A549 (cell line): ENCODE results near the gene PKD2. TPM values are rescaled to one million over a fixed set of nuclear protein-coding genes. Genes with fewer than 3 reads are reported as not detected.

Experiments
- ATAC-seq, 2 experiments: fragments of 200-7000 bp in 1 of 2; fragments of >200 bp in 1 of 2; cut with Nextera tagmentation in 1 of 2; cut with Tn5 transposase in 1 of 2; 3 replicates each; pipeline versions ENCODE4 v1.8.0 to v1.9.1; 2018 to 2020; ENCODE audit warnings: mild to moderate bottlenecking in 1 of 2, moderate library complexity in 1 of 2
- CTCF ChIA-PET: fragments of 300-600 bp; sonication (Branson Sonifier 250); formaldehyde crosslinking; extraction: SDS; loops from one replicate; lab custom pipeline; 2021; ENCODE audit warnings: antibody characterized with exemption, inconsistent platforms; lab: Yijun Ruan, JAX
- POLR2A ChIA-PET: fragments of 350-600 bp; formaldehyde crosslinking; extraction: SDS; loops from one replicate; lab custom pipeline; 2021; ENCODE audit warnings: antibody characterized with exemption, inconsistent platforms; lab: Yijun Ruan, JAX
- DNase-seq, 2 experiments: peaks; one replicate each; pipeline versions ENCODE4 v3.0.0 to v3.0.0-alpha.2; 2011 to 2016; ENCODE audit warnings: low read depth in 1 of 2, low spot score in 1 of 2
- FAIRE-seq: peaks from 2 replicates; lab custom pipeline; 2011; peaks lifted over from hg19 to GRCh38; lab: Jason Lieb, UNC
- H3K27ac ChIP-seq, 2 experiments: fragments of >200 bp; sonication (Bioruptor Twin); formaldehyde crosslinking; 3 replicates each; pipeline ENCODE4 v1.5.1; 2016 to 2017
- H3K4me1 ChIP-seq: fragments of >200 bp; sonication (Bioruptor Twin); formaldehyde crosslinking; 3 replicates; pipeline ENCODE4 v1.6.1; 2016
- H3K4me2 ChIP-seq: fragments of >200 bp; sonication (Bioruptor Twin); formaldehyde crosslinking; 3 replicates; pipeline ENCODE4 v1.6.1; 2016
- H3K4me3 ChIP-seq: fragments of >200 bp; sonication (Bioruptor Twin); formaldehyde crosslinking; 3 replicates; pipeline ENCODE4 v1.5.1; 2016
- H3K9me3 ChIP-seq: fragments of >200 bp; sonication (Bioruptor Twin); formaldehyde crosslinking; 3 replicates; pipeline ENCODE4 v1.6.1; 2016
- BHLHE40 ChIP-seq: IDR thresholded peaks from 2 replicates; pipeline ENCODE4 v1.6.1; 2012; ENCODE audit warnings: low read depth, low read length, inconsistent platforms
- CBX8 ChIP-seq: fragments of 200-600 bp; sonication (generic); IDR thresholded peaks from 2 replicates; pipeline ENCODE4 v1.6.1; 2016
- CHD4 ChIP-seq: fragments of 200-600 bp; sonication (generic); IDR thresholded peaks from 2 replicates; pipeline ENCODE4 v1.6.1; 2016; ENCODE audit warnings: antibody characterized with exemption, mild to moderate bottlenecking, borderline replicate concordance
- EHF ChIP-seq: fragments of 250-450 bp; sonication (Bioruptor Pico); IDR thresholded peaks from 2 replicates; pipeline ENCODE4 v1.5.0; 2020; ENCODE audit warnings: mild to moderate bottlenecking
- FOXS1 ChIP-seq: fragments of 250-450 bp; sonication (Bioruptor Pico); IDR thresholded peaks from 2 replicates; pipeline ENCODE4 v1.5.0; 2020; ENCODE audit warnings: mild to moderate bottlenecking, moderate library complexity
- GATA3 ChIP-seq: IDR thresholded peaks from 2 replicates; pipeline ENCODE4 v1.6.1; 2012; ENCODE audit warnings: borderline replicate concordance
- HDAC2 ChIP-seq: fragments of 200-600 bp; sonication (generic); IDR thresholded peaks from 2 replicates; pipeline ENCODE4 v1.6.1; 2016
- MAFK ChIP-seq: fragments of 450-650 bp; IDR thresholded peaks from 2 replicates; pipeline ENCODE4 v1.6.1; 2014; ENCODE audit not compliant: partially characterized antibody
- NFE2L2 ChIP-seq: fragments of 150-350 bp; conservative IDR thresholded peaks from 2 replicates; pipeline ENCODE4 v1.6.1; 2014; ENCODE audit warnings: low read length
- NR3C1 ChIP-seq: fragments of >200 bp; sonication (Bioruptor Twin); formaldehyde crosslinking; IDR thresholded peaks from 3 replicates; pipeline ENCODE4 v1.6.1; 2017
- PHF8 ChIP-seq: fragments of 200-600 bp; sonication (generic); IDR thresholded peaks from 2 replicates; pipeline ENCODE4 v1.6.1; 2016; ENCODE audit warnings: low read depth, mild to moderate bottlenecking, antibody characterized with exemption, moderate library complexity, borderline replicate concordance
- REST ChIP-seq: fragments of 200-600 bp; sonication (generic); IDR thresholded peaks from 2 replicates; pipeline ENCODE4 v1.6.1; 2016; ENCODE audit warnings: antibody characterized with exemption, mild to moderate bottlenecking, moderate library complexity
- RFX5 ChIP-seq: fragments of 450-650 bp; IDR thresholded peaks from 2 replicates; pipeline ENCODE4 v1.7.1; 2014; ENCODE audit warnings: antibody characterized with exemption, mild to moderate bottlenecking, moderate library complexity
- RNF2 ChIP-seq: fragments of 200-600 bp; sonication (generic); IDR thresholded peaks from 2 replicates; pipeline ENCODE4 v1.6.1; 2016; ENCODE audit warnings: low read depth, mild to moderate bottlenecking, antibody characterized with exemption, moderate library complexity, borderline replicate concordance
- SMC3 ChIP-seq: fragments of >200 bp; sonication (Bioruptor Twin); formaldehyde crosslinking; IDR thresholded peaks from 3 replicates; pipeline ENCODE4 v1.6.1; 2018; ENCODE audit warnings: inconsistent platforms
- SREBF2 ChIP-seq: fragments of 450-650 bp; IDR thresholded peaks from 2 replicates; pipeline ENCODE4 v1.6.1; 2014; ENCODE audit warnings: mild to moderate bottlenecking, moderate library complexity
- TFCP2L1 ChIP-seq: fragments of 250-450 bp; sonication (Bioruptor Pico); IDR thresholded peaks from 2 replicates; pipeline ENCODE4 v1.5.0; 2021; ENCODE audit warnings: mild to moderate bottlenecking
- ZC3H11A ChIP-seq: fragments of 450-650 bp; IDR thresholded peaks from 2 replicates; pipeline ENCODE4 v1.6.1; 2014; ENCODE audit warnings: antibody characterized with exemption, mild to moderate bottlenecking
- ZNF302 ChIP-seq: fragments of 250-450 bp; sonication (Bioruptor Pico); IDR thresholded peaks from 2 replicates; pipeline ENCODE4 v1.9.0; 2021; ENCODE audit warnings: inconsistent platforms, mild to moderate bottlenecking, moderate library complexity
- WGBS: methylation state at CpG from one replicate; pipeline ENCODE4 v1.1.6; 2017; ENCODE audit errors: missing lambda C conversion rate; 5-methylcytosine and 5-hydroxymethylcytosine counted together
- polyA plus RNA-seq, 4 experiments: library from polyadenylated mRNA; depleted of rRNA in 3 of 4; stranded (reverse); fragments of >200 nt; fragmentation: RNase III in 1 of 4; extraction: RNeasy Plus Mini Kit Qiagen cat#74134 plus additional on column Dnase treatment in 1 of 4; gene quantifications; 2 replicates in 3 of 4; 3 replicates in 1 of 4; pipeline ENCODE4 v1.2.3, GENCODE V29; 2011 to 2017
- TF ChIP-seq, protein P1 (sequence below): fragments of >200 bp; sonication (Bioruptor Twin); formaldehyde crosslinking; IDR thresholded peaks from 2 replicates; pipeline ENCODE4 v1.6.1; 2016
- TF ChIP-seq, protein P2 (sequence below): fragments of >200 bp; sonication (Bioruptor Twin); formaldehyde crosslinking; IDR thresholded peaks from 3 replicates; pipeline ENCODE4 v1.6.1; 2016
- TF ChIP-seq, protein P3 (sequence below): fragments of 150-350 bp; IDR thresholded peaks from 2 replicates; pipeline ENCODE4 v1.6.1; 2014; ENCODE audit warnings: low read depth, mild to moderate bottlenecking, low read length
- TF ChIP-seq, protein P4 (sequence below): IDR thresholded peaks from 2 replicates; pipeline ENCODE4 v1.6.1; 2012

The PKD2 gene
- polyA plus RNA-seq, 2 of the 4 experiments (the other 2 are of a cell fraction), result 39.4 to 57.6 TPM

DNA sequence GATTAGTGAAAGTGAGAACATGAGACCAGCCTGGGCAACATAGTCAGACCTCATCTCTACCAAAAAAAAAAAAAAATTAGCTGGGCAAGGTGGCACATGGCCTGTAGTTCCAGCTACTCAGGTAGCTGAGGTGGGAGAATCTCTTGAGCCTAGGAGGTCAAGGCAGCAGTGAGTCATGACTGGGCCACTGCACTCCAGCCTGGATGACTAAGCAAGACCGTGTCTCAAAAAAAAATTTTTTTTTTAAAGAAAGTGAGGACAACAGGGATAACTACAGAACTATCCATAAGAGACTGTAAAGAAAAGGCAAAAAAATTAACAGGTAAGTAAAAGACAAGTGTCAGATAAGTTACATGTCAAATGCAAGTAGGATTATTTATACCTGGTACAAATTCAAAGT is 45.4 kb upstream of the PKD2 start (continued):
- no peak for TF ChIP-seq MAFK
- no peak for TF ChIP-seq BHLHE40
- no peak for TF ChIP-seq SMC3
- no peak for TF ChIP-seq TFCP2L1
- TF ChIP-seq, protein P1, sequence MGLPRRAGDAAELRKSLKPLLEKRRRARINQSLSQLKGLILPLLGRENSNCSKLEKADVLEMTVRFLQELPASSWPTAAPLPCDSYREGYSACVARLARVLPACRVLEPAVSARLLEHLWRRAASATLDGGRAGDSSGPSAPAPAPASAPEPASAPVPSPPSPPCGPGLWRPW, result no peak
- TF ChIP-seq CHD4, result no peak
- TF ChIP-seq EHF (CRISPR knock-in tag), result no peak

GRCh38 chr4:87962398-87963146 is 44.9 kb upstream of the PKD2 start:
- 90% methylated on average over 5 of the region's 5 CpGs for WGBS
- CTCF ChIA-PET, result interaction anchor here (0.8 to 3.5 kb wide), 6 partner anchors 10 to 418 kb away, joined by 3 to 15 read pairs (median 4); no protein-coding TSS in a partner anchor
- TF ChIP-seq ZNF302, result no peak
- no peak for TF ChIP-seq FOXS1 (CRISPR knock-in tag)
- TF ChIP-seq, protein P1, result no peak
- no peak for TF ChIP-seq HDAC2
- TF ChIP-seq NFE2L2, result no peak
- TF ChIP-seq, protein P2, sequence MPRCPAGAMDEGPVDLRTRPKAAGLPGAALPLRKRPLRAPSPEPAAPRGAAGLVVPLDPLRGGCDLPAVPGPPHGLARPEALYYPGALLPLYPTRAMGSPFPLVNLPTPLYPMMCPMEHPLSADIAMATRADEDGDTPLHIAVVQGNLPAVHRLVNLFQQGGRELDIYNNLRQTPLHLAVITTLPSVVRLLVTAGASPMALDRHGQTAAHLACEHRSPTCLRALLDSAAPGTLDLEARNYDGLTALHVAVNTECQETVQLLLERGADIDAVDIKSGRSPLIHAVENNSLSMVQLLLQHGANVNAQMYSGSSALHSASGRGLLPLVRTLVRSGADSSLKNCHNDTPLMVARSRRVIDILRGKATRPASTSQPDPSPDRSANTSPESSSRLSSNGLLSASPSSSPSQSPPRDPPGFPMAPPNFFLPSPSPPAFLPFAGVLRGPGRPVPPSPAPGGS, result no peak
- no peak for TF ChIP-seq SREBF2
- no peak for TF ChIP-seq CBX8
- no peak for TF ChIP-seq RFX5
- TF ChIP-seq, protein P3, sequence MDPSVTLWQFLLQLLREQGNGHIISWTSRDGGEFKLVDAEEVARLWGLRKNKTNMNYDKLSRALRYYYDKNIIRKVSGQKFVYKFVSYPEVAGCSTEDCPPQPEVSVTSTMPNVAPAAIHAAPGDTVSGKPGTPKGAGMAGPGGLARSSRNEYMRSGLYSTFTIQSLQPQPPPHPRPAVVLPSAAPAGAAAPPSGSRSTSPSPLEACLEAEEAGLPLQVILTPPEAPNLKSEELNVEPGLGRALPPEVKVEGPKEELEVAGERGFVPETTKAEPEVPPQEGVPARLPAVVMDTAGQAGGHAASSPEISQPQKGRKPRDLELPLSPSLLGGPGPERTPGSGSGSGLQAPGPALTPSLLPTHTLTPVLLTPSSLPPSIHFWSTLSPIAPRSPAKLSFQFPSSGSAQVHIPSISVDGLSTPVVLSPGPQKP, result no peak
- TF ChIP-seq, protein P4, sequence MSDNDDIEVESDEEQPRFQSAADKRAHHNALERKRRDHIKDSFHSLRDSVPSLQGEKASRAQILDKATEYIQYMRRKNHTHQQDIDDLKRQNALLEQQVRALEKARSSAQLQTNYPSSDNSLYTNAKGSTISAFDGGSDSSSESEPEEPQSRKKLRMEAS, result no peak
- no peak for TF ChIP-seq NR3C1
- no peak for TF ChIP-seq GATA3
- TF ChIP-seq ZC3H11A, result no peak
- TF ChIP-seq RNF2, result no peak
- POLR2A ChIA-PET, result no interaction called here
- Histone ChIP-seq H3K27ac (peak overlapping the region; percentile 49 to 67; a peak in 5 of 6 replicates), H3K9me3 (no peaks in the 10 kb centered on the region), H3K4me3 (no peak overlapping the region), H3K4me1 (peaks cover 19% of the 10 kb centered on the region; the same call in 2 of the 3 replicates), H3K4me2 (peak overlapping the region; percentile 42; the same call in 2 of the 3 replicates)
- no peak for DNase-seq
- no peak for FAIRE-seq
- no peak for ATAC-seq

GRCh38 chr4:87965501-87965975 is 41.9 kb upstream of the PKD2 start:
- POLR2A ChIA-PET, result no interaction called here
- WGBS, result 77% methylated on average over 8 of the region's 21 CpGs
- Histone ChIP-seq H3K4me2 (no peak overlapping the region), H3K9me3 (no peaks in the 10 kb centered on the region), H3K4me1 (peaks cover 19% of the 10 kb centered on the region; the same call in 2 of the 3 replicates), H3K27ac (no peak overlapping the region), H3K4me3 (no peak overlapping the region)
- FAIRE-seq (no peak), DNase-seq (no peak), ATAC-seq (no peak)
- TF ChIP-seq PHF8 (no peak), SREBF2 (no peak), ZC3H11A (no peak), REST (no peak), SMC3 (no peak)
- CTCF ChIA-PET, result interaction anchor here (1.0 kb wide), 1 partner anchor 20 kb away, joined by 3 read pairs; no protein-coding TSS in a partner anchor
